D721Med (cell line): ENCODE data around the gene DAP3.
"Not testable (repeated sequence)": the region's sequence is repeated elsewhere in the genome, so short reads cannot be mapped to it uniquely, and the experiment has no call there.

Experiments
- DNase-seq: peaks from one replicate; pipeline ENCODE4 v3.0.0; 2011; ENCODE audit warnings: low spot score; ENCODE audit not compliant: insufficient read length
- FAIRE-seq: peaks from 2 replicates; lab custom pipeline; 2011; peaks lifted over from hg19 to GRCh38; lab: Jason Lieb, UNC
- TF ChIP-seq, protein P1 (sequence below): IDR thresholded peaks from 2 replicates; pipeline ENCODE4 v1.5.1; 2012; ENCODE audit warnings: mild to moderate bottlenecking, control low read depth; ENCODE audit not compliant: insufficient read depth; ENCODE audit errors: missing control alignments

DAP3 gene

GRCh38 chr1:155740995-155741394 is 52.1 kb downstream of the DAP3 start:
- TF ChIP-seq, protein P1, sequence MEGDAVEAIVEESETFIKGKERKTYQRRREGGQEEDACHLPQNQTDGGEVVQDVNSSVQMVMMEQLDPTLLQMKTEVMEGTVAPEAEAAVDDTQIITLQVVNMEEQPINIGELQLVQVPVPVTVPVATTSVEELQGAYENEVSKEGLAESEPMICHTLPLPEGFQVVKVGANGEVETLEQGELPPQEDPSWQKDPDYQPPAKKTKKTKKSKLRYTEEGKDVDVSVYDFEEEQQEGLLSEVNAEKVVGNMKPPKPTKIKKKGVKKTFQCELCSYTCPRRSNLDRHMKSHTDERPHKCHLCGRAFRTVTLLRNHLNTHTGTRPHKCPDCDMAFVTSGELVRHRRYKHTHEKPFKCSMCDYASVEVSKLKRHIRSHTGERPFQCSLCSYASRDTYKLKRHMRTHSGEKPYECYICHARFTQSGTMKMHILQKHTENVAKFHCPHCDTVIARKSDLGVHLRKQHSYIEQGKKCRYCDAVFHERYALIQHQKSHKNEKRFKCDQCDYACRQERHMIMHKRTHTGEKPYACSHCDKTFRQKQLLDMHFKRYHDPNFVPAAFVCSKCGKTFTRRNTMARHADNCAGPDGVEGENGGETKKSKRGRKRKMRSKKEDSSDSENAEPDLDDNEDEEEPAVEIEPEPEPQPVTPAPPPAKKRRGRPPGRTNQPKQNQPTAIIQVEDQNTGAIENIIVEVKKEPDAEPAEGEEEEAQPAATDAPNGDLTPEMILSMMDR: no peak
- DNase-seq (no peak), FAIRE-seq (no peak)

GRCh38 chr1:155741908-155742307 is 53.0 kb downstream of the DAP3 start:
- no peak for FAIRE-seq
- DNase-seq: no peak
- TF ChIP-seq, protein P1: no peak

DNA sequence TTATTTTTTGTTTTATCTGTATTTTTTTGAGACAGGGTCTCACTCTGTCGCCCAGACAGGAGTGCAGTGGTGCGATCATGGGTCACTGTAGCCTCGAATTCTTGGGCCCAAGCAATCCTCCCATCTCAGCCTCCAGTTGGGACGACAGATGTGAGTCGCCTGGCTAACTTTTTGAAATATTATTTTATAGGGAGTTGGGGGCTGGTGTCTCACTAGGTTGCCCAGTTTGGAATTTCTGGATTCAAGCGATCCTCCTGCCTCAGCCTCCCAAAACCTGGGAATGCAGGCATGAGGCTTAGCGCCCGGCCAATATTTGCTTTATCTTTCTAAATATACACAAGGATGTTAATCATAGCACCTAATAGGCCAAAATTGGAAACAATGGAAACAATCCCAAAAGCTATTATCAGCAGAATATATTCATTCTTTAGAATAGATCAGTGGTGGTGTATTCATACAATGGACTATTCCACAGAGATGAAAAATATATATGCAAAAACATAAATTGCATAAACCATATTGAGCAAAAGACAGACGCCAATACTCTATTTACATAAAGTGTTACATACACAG is 55.9 kb downstream of the DAP3 start:
- TF ChIP-seq, protein P1: no peak
- DNase-seq: no peak
- no peak for FAIRE-seq

DNA sequence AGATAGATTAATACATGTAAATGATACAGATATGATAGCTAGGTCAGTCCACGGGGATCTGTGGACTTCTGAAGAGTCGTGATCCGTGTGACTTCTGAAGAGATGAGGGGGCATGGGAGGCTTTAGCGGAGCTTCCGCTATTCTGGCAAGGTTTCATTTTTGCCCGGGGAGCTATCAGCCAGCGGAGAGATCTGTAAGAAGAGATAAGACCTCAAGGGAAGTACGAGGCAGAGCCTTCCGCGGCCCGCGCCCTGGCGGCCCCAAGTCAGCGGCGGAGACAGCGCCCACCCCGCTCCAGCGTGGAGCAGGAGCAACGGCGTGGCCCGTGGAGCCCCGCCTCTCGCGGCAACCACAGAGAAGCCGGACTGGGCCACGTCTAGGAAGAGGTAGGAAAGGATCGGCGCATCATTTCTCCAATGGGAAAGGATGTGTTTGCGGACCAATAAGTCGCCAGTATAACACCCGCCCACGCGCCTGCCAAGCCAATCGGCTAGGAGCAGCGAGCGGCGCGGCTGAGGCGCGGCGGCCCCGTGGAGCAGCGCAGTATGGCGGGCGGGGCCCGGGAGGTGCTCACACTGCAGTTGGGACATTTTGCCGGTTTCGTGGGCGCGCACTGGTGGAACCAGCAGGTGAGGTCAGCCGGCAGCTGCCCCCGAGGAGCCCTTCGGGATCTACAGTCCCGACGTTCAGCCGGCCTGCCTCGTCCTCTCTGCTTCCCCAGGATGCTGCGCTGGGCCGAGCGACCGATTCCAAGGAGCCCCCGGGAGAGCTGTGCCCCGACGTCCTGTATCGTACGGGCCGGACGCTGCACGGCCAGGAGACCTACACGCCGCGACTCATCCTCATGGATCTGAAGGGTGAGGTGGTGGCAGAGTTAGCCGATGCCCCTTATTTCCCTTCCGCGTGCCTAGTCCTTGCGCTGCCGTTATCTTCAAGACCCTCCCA is 56.7 kb downstream of the DAP3 start:
- FAIRE-seq: not testable (repeated sequence)
- peak; percentile 78 for DNase-seq

GRCh38 chr1:155747586-155747985 is 58.7 kb downstream of the DAP3 start:
- not testable (repeated sequence) for FAIRE-seq, DNase-seq

DNA sequence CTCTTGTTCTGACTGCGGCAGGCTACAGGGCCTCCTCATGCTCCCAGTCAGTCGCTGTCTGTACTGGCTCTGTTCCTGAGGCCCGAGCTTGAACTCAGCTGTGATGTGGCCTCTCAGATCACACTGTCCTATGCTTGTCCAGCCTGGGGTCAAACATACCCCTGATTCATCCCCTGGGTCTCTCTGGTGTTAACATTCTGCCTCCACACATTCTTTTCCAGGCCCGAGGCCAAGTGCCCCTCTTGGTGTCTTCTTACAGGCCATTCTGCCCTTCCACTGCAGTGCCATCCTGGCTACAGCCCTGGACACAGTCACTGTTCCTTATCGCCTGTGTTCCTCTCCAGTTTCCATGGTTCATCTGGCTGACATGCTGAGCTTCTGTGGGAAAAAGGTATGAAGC is 59.2 kb downstream of the DAP3 start:
- not testable (repeated sequence) for FAIRE-seq, DNase-seq

GRCh38 chr1:155759017-155759416 is 70.1 kb downstream of the DAP3 start:
- FAIRE-seq, DNase-seq: not testable (repeated sequence)

DNA sequence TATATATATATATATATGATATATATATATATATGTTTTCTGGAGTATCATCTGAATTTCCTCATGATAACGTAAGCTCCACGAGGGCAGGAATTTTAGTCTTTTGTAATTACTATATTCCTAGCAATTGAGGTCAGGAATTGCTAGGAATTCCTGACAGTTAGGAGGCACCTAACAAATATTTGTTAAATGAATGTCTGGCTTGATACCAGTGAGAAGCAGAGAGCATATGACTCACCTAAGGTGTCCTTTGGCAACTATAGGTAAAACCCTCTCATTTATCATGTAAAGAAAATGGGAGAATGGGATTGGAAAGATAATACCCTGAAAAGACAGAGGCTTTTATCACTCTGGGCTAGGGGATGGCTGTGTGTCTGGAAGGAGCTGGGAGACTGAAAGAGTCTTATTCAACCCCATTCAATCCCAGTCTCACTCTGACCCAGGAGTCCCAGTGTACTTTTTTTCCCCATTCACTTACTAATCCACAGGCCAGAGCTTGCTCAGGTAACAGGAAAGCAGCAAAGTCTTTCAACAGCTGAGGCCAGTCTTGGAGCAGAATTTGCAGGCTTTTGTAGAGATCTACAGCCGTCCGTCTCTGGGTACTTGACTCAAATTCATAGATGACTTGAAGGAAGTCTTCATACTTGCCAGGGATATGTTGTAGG is 71.2 kb downstream of the DAP3 start:
- no peak for FAIRE-seq
- TF ChIP-seq, protein P1: no peak
- DNase-seq: no peak
